Measurements from ENCODE around the gene FLT4.

Gene FLT4

GRCh38 chr5:180641566-180641900 is 7.9 kb downstream of the FLT4 start:
- ATAC-seq (ENCODE audit: low read depth) = no peak
- peaks cover 14% of the 10 kb centered on the region for H3K27me3 Mint-ChIP-seq

GRCh38 chr5:180640861-180641565 is 8.4 kb downstream of the FLT4 start:
- no peak overlapping the region for H3K4me3 Mint-ChIP-seq
- peaks cover 3% of the 10 kb centered on the region for H3K4me1 Mint-ChIP-seq
- DNase-seq (ENCODE audit: low spot score in 2 of 2) (no peak), ATAC-seq (ENCODE audit: low read depth) (no peak)
- H3K36me3 Mint-ChIP-seq = peaks cover 2% of the 10 kb centered on the region
- peaks cover 11% of the 10 kb centered on the region for H3K27me3 Mint-ChIP-seq
- H3K27ac Mint-ChIP-seq = no peak overlapping the region
- peaks cover 3% of the 10 kb centered on the region for H3K9me3 Mint-ChIP-seq

More at GRCh38 chr5:180641566-180641900, 7.9 kb downstream of the FLT4 start:
- Mint-ChIP-seq H3K27ac (no peak overlapping the region), H3K4me1 (peaks cover 3% of the 10 kb centered on the region), H3K4me3 (no peak overlapping the region), H3K36me3 (peaks cover 2% of the 10 kb centered on the region), H3K9me3 (peaks cover 3% of the 10 kb centered on the region)
- DNase-seq (ENCODE audit: low spot score in 2 of 2) = no peak

- no peak for DNase-seq (ENCODE audit: low spot score in 2 of 2)
- ATAC-seq (ENCODE audit: low read depth) = no peak
- H3K4me1 Mint-ChIP-seq = peaks cover 3% of the 10 kb centered on the region
- H3K9me3 Mint-ChIP-seq = peaks cover 3% of the 10 kb centered on the region
- H3K27me3 Mint-ChIP-seq = peaks cover 10% of the 10 kb centered on the region
- no peak overlapping the region for H3K4me3 Mint-ChIP-seq
- H3K27ac Mint-ChIP-seq = no peak overlapping the region
- H3K36me3 Mint-ChIP-seq = peaks cover 2% of the 10 kb centered on the region
Measured at GRCh38 chr5:180640611-180640860, 8.9 kb downstream of the FLT4 start.

GRCh38 chr5:180639741-180640610 is 9.4 kb downstream of the FLT4 start:
- peaks cover 2% of the 10 kb centered on the region for H3K36me3 Mint-ChIP-seq
- peaks cover 3% of the 10 kb centered on the region for H3K4me1 Mint-ChIP-seq
- peaks cover 3% of the 10 kb centered on the region for H3K9me3 Mint-ChIP-seq
- H3K27ac Mint-ChIP-seq = no peak overlapping the region
- ATAC-seq (ENCODE audit: low read depth) (no peak), DNase-seq (ENCODE audit: low spot score in 2 of 2) (no peak)
- H3K4me3 Mint-ChIP-seq = no peak overlapping the region
- H3K27me3 Mint-ChIP-seq = peaks cover 10% of the 10 kb centered on the region

- Mint-ChIP-seq H3K4me3 (no peak overlapping the region), H3K4me1 (peaks cover 3% of the 10 kb centered on the region), H3K36me3 (peaks cover 2% of the 10 kb centered on the region), H3K27ac (no peak overlapping the region), H3K9me3 (peaks cover 3% of the 10 kb centered on the region), H3K27me3 (peaks cover 10% of the 10 kb centered on the region)
- ATAC-seq (ENCODE audit: low read depth) (no peak), DNase-seq (ENCODE audit: low spot score in 2 of 2) (no peak)
Measured at GRCh38 chr5:180639287-180639686, 10.1 kb downstream of the FLT4 start.

- Mint-ChIP-seq H3K27ac (no peak overlapping the region), H3K4me1 (peaks cover 3% of the 10 kb centered on the region), H3K9me3 (peaks cover 3% of the 10 kb centered on the region), H3K36me3 (peaks cover 2% of the 10 kb centered on the region), H3K27me3 (peaks cover 13% of the 10 kb centered on the region), H3K4me3 (no peak overlapping the region)
- no peak for DNase-seq (ENCODE audit: low spot score in 2 of 2)
- ATAC-seq (ENCODE audit: low read depth) = no peak
Measured at GRCh38 chr5:180637962-180638680, 11.3 kb downstream of the FLT4 start.

- DNase-seq (ENCODE audit: low spot score in 2 of 2) = no peak
- Mint-ChIP-seq H3K27me3 (peaks cover 17% of the 10 kb centered on the region), H3K4me3 (no peak overlapping the region), H3K9me3 (peaks cover 3% of the 10 kb centered on the region), H3K4me1 (peaks cover 3% of the 10 kb centered on the region), H3K36me3 (peaks cover 2% of the 10 kb centered on the region), H3K27ac (no peak overlapping the region)
- no peak for ATAC-seq (ENCODE audit: low read depth)
Measured at GRCh38 chr5:180636403-180637075, 12.9 kb downstream of the FLT4 start.

- no peak overlapping the region for H3K27ac Mint-ChIP-seq
Measured at GRCh38 chr5:180636016-180636402, 13.4 kb downstream of the FLT4 start.

GRCh38 chr5:180633283-180634177 is 15.9 kb downstream of the FLT4 start:
- Mint-ChIP-seq H3K27me3 (peaks cover 13% of the 10 kb centered on the region), H3K36me3 (no peaks in the 10 kb centered on the region), H3K9me3 (peaks cover 1% of the 10 kb centered on the region), H3K4me1 (no peaks in the 10 kb centered on the region), H3K4me3 (no peak overlapping the region), H3K27ac (no peak overlapping the region)
- DNase-seq (ENCODE audit: low spot score in 2 of 2) = no peak
- ATAC-seq (ENCODE audit: low read depth) = no peak

More at GRCh38 chr5:180636016-180636402, 13.4 kb downstream of the FLT4 start:
- DNase-seq (ENCODE audit: low spot score in 2 of 2) (no peak), ATAC-seq (ENCODE audit: low read depth) (no peak)
- Mint-ChIP-seq H3K27me3 (peaks cover 17% of the 10 kb centered on the region), H3K36me3 (peaks cover 2% of the 10 kb centered on the region), H3K9me3 (peaks cover 3% of the 10 kb centered on the region), H3K4me1 (peaks cover 3% of the 10 kb centered on the region), H3K4me3 (no peak overlapping the region)

- no peak for ATAC-seq (ENCODE audit: low read depth)
- Mint-ChIP-seq H3K4me3 (no peak overlapping the region), H3K36me3 (no peaks in the 10 kb centered on the region), H3K27ac (no peak overlapping the region), H3K9me3 (peaks cover under 1% of the 10 kb centered on the region), H3K4me1 (no peaks in the 10 kb centered on the region), H3K27me3 (peaks cover 12% of the 10 kb centered on the region)
- no peak for DNase-seq (ENCODE audit: low spot score in 2 of 2)
Measured at GRCh38 chr5:180632768-180633167, 16.6 kb downstream of the FLT4 start.

- DNase-seq (ENCODE audit: low spot score in 2 of 2) (no peak), ATAC-seq (ENCODE audit: low read depth) (no peak)
- no peak overlapping the region for H3K27ac Mint-ChIP-seq
- no peaks in the 10 kb centered on the region for H3K36me3 Mint-ChIP-seq
- H3K27me3 Mint-ChIP-seq = peaks cover 11% of the 10 kb centered on the region
- no peaks in the 10 kb centered on the region for H3K9me3 Mint-ChIP-seq
- H3K4me3 Mint-ChIP-seq = no peak overlapping the region
- H3K4me1 Mint-ChIP-seq = no peaks in the 10 kb centered on the region
Measured at GRCh38 chr5:180631549-180632383, 17.6 kb downstream of the FLT4 start.

GRCh38 chr5:180630426-180630825 is 19.0 kb downstream of the FLT4 start:
- Mint-ChIP-seq H3K4me3 (no peak overlapping the region), H3K9me3 (no peaks in the 10 kb centered on the region), H3K36me3 (no peaks in the 10 kb centered on the region), H3K4me1 (no peaks in the 10 kb centered on the region), H3K27me3 (peaks cover 11% of the 10 kb centered on the region), H3K27ac (no peak overlapping the region)
- DNase-seq (ENCODE audit: low spot score in 2 of 2) = no peak
- ATAC-seq (ENCODE audit: low read depth) = no peak

Data from memory B cell (primary cell).